ENCODE data around the gene MGARP. TPM values are rescaled to one million over a fixed set of nuclear protein-coding genes. Genes with fewer than 3 reads are reported as not detected.
A peak's percentile ranks its signal among the peaks of the same experiment; 100 is the strongest.

Gene MGARP
- total and polyA plus RNA-seq, 2 experiments from 2014 or later, result 2.4 to 4.1 TPM

DNA sequence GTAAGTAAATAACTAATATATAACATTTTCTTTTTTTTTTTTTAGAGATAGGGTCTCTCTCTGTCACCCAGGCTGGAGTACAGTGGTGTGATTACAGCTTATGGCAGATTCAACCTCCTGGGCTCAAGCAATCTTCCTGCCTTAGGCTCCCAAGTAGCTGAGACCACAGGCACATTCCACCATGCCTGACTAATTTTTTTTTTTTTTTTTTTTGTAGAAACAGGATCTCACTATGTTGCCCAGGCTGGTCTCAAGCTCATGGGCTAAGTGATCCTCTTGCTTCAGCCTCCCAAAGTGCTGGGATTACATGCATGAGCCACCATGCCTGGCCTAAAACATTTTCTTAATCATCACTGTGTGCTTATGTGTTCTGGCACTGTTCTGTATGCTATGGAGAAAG lies 32.8 kb downstream of the MGARP start (continued):
- TF ChIP-seq, protein P1, sequence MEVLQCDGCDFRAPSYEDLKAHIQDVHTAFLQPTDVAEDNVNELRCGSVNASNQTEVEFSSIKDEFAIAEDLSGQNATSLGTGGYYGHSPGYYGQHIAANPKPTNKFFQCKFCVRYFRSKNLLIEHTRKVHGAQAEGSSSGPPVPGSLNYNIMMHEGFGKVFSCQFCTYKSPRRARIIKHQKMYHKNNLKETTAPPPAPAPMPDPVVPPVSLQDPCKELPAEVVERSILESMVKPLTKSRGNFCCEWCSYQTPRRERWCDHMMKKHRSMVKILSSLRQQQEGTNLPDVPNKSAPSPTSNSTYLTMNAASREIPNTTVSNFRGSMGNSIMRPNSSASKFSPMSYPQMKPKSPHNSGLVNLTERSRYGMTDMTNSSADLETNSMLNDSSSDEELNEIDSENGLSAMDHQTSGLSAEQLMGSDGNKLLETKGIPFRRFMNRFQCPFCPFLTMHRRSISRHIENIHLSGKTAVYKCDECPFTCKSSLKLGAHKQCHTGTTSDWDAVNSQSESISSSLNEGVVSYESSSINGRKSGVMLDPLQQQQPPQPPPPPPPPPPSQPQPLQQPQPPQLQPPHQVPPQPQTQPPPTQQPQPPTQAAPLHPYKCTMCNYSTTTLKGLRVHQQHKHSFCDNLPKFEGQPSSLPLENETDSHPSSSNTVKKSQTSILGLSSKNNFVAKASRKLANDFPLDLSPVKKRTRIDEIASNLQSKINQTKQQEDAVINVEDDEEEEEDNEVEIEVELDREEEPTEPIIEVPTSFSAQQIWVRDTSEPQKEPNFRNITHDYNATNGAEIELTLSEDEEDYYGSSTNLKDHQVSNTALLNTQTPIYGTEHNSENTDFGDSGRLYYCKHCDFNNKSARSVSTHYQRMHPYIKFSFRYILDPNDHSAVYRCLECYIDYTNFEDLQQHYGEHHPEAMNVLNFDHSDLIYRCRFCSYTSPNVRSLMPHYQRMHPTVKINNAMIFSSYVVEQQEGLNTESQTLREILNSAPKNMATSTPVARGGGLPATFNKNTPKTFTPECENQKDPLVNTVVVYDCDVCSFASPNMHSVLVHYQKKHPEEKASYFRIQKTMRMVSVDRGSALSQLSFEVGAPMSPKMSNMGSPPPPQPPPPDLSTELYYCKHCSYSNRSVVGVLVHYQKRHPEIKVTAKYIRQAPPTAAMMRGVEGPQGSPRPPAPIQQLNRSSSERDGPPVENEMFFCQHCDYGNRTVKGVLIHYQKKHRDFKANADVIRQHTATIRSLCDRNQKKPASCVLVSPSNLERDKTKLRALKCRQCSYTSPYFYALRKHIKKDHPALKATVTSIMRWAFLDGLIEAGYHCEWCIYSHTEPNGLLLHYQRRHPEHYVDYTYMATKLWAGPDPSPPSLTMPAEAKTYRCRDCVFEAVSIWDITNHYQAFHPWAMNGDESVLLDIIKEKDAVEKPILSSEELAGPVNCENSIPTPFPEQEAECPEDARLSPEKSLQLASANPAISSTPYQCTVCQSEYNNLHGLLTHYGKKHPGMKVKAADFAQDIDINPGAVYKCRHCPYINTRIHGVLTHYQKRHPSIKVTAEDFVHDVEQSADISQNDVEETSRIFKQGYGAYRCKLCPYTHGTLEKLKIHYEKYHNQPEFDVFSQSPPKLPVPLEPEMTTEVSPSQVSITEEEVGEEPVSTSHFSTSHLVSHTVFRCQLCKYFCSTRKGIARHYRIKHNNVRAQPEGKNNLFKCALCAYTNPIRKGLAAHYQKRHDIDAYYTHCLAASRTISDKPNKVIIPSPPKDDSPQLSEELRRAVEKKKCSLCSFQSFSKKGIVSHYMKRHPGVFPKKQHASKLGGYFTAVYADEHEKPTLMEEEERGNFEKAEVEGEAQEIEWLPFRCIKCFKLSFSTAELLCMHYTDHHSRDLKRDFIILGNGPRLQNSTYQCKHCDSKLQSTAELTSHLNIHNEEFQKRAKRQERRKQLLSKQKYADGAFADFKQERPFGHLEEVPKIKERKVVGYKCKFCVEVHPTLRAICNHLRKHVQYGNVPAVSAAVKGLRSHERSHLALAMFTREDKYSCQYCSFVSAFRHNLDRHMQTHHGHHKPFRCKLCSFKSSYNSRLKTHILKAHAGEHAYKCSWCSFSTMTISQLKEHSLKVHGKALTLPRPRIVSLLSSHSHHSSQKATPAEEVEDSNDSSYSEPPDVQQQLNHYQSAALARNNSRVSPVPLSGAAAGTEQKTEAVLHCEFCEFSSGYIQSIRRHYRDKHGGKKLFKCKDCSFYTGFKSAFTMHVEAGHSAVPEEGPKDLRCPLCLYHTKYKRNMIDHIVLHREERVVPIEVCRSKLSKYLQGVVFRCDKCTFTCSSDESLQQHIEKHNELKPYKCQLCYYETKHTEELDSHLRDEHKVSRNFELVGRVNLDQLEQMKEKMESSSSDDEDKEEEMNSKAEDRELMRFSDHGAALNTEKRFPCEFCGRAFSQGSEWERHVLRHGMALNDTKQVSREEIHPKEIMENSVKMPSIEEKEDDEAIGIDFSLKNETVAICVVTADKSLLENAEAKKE (CRISPR knock-in tag; IDR thresholded peaks at IDR 0.05), result no peak

DNA sequence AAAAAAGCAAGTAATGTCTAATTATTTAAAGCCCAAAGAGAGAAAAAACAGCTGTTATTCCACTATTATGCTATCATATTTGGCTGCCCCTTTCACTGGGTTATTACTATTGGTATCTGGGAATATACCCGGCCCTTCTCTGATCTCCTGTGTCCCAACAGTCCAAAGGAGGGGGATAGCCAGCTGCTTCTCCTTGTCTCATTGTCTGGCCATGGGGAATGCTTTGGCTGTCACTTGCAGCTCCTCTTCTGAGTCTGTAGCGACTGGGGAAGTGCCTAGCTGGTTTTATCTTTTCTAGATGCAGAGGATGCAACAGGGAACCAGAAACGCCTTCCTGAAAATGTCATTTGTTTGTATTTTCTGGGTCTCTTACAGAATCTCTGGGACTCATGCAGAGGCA lies 33.9 kb downstream of the MGARP start:
- ATAC-seq (no peak), DNase-seq (ENCODE audit: low spot score) (no peak)
- Mint-ChIP-seq H3K36me3 (ENCODE audit: low read depth) (no peaks in the 10 kb centered on the region), H3K4me1 (peaks cover 17% of the 10 kb centered on the region), H3K9me3 (no peaks in the 10 kb centered on the region), H3K27me3 (ENCODE audit: insufficient read depth, low read depth, poor library complexity) (peaks cover 1% of the 10 kb centered on the region), H3K4me3 (no peak overlapping the region), H3K27ac (no peak overlapping the region)
- no peaks in the 10 kb centered on the region for H3K36me3 ChIP-seq (ENCODE audit: insufficient read depth)
- H3K27ac ChIP-seq (ENCODE audit: low read depth), result 0 out of 2 replicates have a peak overlapping the region, but pooled peaks have one; percentile 0
- peaks cover 18% of the 10 kb centered on the region for H3K4me1 ChIP-seq (ENCODE audit: insufficient read depth)
- H2AFZ ChIP-seq, result peak overlapping the region; percentile 1
- H3K4me2 ChIP-seq, result no peak overlapping the region
- no peaks in the 10 kb centered on the region for H3K9me2 ChIP-seq (ENCODE audit: insufficient read depth)
- no peaks in the 10 kb centered on the region for H3K27me3 ChIP-seq (ENCODE audit: insufficient read depth)
- no peaks in the 10 kb centered on the region for H3K79me2 ChIP-seq (replicated peaks; ENCODE audit: insufficient read depth)
- no peaks in the 10 kb centered on the region for H4K20me1 ChIP-seq (replicated peaks; ENCODE audit: insufficient read depth)
- H3K4me3 ChIP-seq, result no peak overlapping the region
- H3F3A ChIP-seq (replicated peaks; ENCODE audit: low read depth), result no peaks in the 10 kb centered on the region
- TF ChIP-seq CREB1 (CRISPR knock-in tag; IDR thresholded peaks at IDR 0.05; ENCODE audit: low read depth) (no peak), EZH2phosphoT487 (IDR thresholded peaks at IDR 0.05; ENCODE audit: unreplicated experiment) (no peak), NANOG (IDR thresholded peaks at IDR 0.05; ENCODE audit: borderline replicate concordance) (no peak)
- TF ChIP-seq, protein P2, sequence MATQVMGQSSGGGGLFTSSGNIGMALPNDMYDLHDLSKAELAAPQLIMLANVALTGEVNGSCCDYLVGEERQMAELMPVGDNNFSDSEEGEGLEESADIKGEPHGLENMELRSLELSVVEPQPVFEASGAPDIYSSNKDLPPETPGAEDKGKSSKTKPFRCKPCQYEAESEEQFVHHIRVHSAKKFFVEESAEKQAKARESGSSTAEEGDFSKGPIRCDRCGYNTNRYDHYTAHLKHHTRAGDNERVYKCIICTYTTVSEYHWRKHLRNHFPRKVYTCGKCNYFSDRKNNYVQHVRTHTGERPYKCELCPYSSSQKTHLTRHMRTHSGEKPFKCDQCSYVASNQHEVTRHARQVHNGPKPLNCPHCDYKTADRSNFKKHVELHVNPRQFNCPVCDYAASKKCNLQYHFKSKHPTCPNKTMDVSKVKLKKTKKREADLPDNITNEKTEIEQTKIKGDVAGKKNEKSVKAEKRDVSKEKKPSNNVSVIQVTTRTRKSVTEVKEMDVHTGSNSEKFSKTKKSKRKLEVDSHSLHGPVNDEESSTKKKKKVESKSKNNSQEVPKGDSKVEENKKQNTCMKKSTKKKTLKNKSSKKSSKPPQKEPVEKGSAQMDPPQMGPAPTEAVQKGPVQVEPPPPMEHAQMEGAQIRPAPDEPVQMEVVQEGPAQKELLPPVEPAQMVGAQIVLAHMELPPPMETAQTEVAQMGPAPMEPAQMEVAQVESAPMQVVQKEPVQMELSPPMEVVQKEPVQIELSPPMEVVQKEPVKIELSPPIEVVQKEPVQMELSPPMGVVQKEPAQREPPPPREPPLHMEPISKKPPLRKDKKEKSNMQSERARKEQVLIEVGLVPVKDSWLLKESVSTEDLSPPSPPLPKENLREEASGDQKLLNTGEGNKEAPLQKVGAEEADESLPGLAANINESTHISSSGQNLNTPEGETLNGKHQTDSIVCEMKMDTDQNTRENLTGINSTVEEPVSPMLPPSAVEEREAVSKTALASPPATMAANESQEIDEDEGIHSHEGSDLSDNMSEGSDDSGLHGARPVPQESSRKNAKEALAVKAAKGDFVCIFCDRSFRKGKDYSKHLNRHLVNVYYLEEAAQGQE (IDR thresholded peaks at IDR 0.05; ENCODE audit: unreplicated experiment), result no peak
- TF ChIP-seq, protein P1 (CRISPR knock-in tag; IDR thresholded peaks at IDR 0.05), result no peak
